ENCODE data around the gene DHRS1.
"Not testable (repeated sequence)": the region's sequence is repeated elsewhere in the genome, so short reads cannot be mapped to it uniquely, and the experiment has no call there.

DHRS1 gene

DNA sequence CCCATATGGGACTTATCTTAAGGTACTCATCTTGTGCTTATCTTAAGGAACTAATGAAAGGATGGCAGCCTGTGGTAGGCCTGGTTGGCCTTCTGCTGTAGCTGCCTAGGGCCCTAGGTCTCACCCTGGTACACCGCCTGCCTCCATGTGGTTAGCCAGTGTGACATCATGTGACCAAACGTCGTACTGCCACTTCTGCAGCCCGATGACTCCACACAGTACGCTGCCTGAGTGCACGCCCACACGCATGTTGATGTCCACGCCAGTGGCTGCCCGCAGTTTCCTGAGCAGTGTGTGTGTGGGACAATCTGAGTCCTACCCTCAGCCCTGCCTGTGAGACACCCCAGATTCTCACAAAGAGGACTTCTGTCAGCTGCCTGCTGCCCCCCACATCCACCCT is 30.2 kb upstream of the DHRS1 start:
- H3K4me3 ChIP-seq (ENCODE audit: low read length): no peak overlapping the region
- peak; percentile 33 for DNase-seq (ENCODE audit: low read depth, low spot score)

DNA sequence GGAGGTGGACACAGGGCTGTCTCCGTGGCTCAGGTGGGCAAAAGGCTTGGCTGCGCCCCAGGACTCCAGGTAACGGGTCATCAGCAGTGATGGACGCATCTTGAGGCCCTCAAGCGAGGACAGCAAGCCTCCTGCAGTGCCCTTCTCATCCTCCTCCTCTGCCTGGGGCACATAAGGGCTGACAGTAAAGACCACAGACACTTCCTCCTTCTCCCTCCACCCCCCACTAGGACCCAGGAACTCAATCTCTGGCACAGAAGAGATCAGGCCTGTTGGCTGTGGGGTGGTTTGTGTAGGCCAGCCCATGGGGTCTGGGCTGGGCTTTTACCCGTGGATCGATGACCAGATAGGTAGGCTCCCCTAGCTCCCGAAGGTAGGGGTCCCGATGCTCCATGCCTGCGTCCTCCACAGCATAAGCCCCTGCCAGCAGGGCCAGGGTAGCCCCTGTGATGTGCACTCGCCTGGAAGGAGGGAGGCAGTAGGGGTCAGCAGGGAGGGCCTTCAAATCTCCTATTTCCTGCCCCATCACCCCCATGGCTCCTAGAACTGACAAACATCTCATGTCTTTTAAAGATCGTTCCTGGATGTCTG is 29.6 kb upstream of the DHRS1 start:
- no peak for DNase-seq (ENCODE audit: low read depth, low spot score)
- H3K4me3 ChIP-seq (ENCODE audit: low read length): no peak overlapping the region

DNA sequence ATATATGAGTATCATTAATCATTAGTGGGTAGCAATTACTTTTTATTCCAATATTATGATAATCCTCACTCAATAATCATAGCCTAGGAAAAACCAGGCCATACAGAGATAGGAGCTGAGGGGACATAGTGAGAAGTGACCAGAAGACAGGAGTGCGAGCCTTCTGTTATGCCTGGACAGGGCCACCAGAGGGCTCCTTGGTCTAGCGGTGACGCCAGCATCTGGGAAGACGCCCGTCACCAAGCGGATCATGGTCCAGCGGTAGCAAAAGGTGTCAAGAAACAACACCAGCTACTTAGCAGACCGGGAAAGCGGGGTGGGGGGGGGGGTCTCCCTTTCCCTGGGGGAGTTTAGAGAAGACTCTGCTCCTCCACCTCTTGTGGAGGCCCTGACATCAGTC is 28.3 kb upstream of the DHRS1 start:
- H3K4me3 ChIP-seq (ENCODE audit: low read length); DNase-seq (ENCODE audit: low read depth, low spot score): not testable (repeated sequence)

DNA sequence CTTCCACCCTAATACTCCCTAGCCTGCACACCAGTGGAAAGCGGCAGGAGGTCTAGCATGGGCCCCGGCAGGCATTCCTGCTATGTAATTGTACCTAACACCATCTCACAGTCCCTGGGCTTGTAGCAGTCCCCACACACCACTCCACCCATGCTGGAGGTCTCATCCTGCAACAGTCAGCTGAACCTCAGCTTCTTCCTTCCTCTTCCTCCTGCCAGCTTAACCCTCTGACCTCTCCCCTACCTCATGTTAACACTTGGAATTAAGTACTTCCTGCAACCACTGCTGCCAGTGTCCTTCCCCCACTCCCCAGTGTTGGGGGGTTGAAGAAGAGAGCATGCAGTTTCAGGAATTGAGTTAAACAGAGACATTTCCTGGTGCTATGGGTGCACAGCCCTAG is 27.7 kb upstream of the DHRS1 start:
- H3K4me3 ChIP-seq (ENCODE audit: low read length): no peak overlapping the region
- peak; percentile 54 for DNase-seq (ENCODE audit: low read depth, low spot score)

DNA sequence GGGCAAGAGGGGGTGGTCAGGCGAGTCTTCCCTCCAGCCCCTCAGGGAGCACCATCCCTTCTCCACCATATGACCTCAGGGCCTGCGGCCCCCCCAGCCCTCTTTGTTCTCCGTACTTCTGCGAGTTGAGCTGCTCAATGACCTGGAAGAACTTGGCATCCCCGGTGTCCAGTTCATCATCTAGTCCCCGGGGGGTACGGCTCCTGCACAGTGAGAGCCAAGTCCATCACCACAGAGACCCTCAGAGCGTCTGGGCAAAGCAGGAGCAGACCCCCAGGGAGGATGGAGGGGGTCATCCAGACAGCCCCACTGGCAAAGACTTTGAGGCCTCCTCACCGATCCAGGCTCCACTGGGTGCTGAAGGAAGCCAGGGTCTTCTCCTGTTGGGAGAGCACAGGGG is 26.4 kb upstream of the DHRS1 start:
- no peak for DNase-seq (ENCODE audit: low read depth, low spot score)

DNA sequence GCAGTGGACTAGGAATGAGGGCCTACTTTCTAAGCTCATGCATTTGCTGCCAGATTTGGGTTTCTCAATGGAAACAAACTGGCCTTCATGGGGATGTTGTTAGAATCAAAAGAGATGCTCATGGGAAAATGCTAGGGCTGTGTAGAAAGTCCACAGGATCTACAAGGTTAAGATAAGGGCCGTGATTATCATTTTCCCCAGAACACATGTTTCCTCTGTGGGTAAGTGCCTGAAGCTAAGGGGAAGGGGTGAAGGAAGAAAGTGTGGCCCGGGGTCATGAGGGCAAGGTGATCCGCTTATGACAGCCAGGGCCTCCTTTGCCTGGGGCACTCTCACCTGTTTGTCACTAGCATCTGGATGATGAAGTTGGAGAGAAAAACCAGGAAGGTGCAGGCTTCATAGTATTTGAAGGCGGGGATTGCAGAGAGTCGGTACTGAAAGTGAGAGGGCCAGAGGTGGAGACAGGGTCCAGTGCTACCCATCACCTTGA is 25.5 kb upstream of the DHRS1 start:
- H3K4me3 ChIP-seq (ENCODE audit: low read length): no peak overlapping the region
- no peak for DNase-seq (ENCODE audit: low read depth, low spot score)

More for the DNA sequence above, 26.4 kb upstream of the DHRS1 start:
- no peak overlapping the region for H3K4me3 ChIP-seq (ENCODE audit: low read length)

DNA sequence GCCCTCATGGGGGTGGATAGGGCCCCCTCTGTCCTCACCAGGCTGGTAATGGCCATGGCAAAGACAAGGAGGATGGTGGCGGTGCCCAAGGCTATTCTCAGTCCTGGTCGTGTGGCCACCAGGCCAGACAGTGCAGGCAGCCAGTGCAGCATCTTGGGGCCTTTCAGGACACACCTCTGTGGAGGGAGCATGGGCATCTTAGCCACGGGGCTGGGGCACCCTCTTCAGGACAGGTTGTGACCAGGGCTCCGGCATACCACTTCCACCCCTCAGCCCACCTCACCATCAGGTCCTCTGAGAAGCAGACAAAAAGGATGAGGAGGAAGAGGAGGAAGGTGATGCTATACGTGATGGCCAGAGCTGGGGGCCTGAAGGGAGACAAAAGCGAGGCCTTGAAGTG is 24.4 kb upstream of the DHRS1 start:
- DNase-seq (ENCODE audit: low read depth, low spot score): no peak
- H3K4me3 ChIP-seq (ENCODE audit: low read length): no peak overlapping the region

DNA sequence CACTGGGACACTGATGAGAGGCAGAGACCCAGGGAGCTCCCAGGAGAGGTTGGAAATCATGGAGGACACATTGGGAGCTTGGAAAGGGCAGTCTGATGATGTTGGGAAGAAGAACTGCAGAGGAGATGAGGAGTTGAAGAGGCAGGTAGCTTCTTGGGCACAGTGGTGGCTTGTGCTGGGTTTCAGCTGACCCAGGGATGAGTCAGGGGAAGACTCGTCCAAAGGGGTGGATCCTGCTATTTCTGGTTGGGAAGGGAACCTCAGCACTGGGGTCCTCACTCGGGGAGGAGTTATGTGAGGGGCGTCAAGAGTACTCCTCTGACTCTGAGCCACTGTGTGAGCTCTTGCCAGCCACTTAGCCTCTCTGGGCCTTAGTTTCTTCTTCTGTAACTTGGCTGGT is 23.8 kb upstream of the DHRS1 start:
- no peak overlapping the region for H3K4me3 ChIP-seq (ENCODE audit: low read length)
- DNase-seq (ENCODE audit: low read depth, low spot score): no peak

DNA sequence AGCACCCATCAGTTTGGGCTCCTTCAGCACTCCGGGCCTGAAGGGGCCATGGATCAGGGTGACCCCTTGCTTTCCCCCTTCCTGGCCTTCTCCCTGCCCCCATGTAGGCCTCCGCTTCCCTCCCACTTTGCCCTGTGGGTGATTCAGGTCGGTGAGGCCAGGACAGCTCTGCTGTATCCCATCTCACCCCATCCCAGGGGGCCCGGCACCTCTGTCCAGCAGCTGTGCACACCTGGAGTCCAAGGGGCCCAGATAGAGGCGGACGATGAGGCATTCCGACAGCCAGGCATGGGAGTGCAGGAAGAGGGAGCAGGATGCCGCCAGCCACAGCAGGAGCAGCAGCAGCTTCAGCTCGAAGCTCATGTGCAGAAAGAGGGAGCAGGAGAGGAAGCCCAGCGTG is 23.1 kb upstream of the DHRS1 start:
- DNase-seq (ENCODE audit: low read depth, low spot score): no peak

DNA sequence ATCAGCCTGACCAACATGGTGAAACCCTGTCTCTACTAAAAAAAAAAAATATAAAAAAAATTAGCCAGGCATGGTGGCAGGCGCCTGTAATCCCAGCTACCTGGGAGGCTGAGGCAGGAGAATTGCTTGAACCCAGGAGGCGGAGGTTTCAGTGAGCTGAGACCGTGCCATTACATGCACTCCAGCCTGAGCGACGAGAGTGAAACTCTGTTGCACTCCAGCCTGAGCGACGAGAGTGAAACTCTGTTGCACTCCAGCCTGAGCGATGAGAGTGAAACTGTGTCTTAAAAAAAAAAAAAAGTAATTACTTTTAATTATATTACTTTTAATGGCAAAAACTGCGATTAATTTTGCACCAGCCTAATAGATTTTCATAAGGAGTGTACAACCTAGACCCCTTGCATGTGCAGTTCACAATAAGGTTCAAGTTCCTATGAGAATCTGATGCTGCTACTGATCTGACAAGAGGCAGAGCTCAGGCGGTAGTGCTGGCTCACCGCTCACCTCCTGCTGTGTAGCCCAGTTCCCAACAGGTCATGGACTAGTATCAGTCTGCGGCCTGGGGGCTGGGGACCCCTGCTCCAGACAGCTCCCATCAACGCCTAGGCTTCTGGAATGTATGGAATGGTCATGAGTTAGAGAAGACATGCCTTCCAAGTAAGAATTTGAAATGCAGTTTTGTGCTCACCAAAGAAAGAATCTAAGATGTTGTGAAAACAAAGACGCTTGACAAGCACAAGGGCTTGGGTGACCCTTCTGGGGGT is 21.8 kb upstream of the DHRS1 start:
- DNase-seq (ENCODE audit: low read depth, low spot score): no peak
- no peak overlapping the region for H3K4me3 ChIP-seq (ENCODE audit: low read length)

More for the DNA sequence above, 23.1 kb upstream of the DHRS1 start:
- H3K4me3 ChIP-seq (ENCODE audit: low read length): no peak overlapping the region

DNA sequence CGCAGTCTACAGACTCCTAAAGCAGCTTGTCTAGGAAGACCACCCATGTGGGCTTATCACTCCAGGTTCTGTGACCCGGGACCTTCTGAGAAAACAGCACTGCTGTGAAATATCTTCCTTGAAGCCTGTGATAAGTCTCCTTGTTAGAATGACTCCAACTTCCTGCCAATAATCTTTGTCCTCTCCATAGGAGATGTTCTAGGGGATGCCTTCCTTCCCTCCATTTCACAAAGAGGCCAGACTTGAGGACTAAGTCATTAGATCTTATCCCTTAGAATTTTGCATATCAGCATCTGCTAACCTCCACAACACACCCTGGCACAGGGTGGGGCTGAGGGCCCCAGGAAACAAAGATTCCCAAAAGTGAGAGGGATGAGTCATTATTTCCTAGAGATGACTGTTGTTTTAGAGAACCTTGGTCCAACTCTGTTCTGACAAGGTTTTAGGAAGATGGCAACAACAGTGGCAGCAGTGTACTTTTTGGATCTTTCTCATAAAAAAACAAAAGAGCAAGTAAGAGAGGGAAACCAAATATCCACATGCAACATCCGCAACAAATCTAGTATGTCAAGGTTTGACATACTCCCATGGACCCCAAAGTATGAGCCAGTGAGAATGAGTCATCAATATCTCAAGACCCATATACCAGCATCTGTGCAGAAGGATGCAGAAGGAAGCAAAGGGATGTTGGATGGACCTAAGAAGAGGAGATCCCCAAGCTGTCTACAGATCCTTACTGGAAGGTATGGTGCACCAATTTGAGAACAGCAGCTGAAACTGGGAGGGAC is 17.8 kb upstream of the DHRS1 start:
- H3K4me3 ChIP-seq (ENCODE audit: low read length): no peak overlapping the region
- DNase-seq (ENCODE audit: low read depth, low spot score): no peak

DNA sequence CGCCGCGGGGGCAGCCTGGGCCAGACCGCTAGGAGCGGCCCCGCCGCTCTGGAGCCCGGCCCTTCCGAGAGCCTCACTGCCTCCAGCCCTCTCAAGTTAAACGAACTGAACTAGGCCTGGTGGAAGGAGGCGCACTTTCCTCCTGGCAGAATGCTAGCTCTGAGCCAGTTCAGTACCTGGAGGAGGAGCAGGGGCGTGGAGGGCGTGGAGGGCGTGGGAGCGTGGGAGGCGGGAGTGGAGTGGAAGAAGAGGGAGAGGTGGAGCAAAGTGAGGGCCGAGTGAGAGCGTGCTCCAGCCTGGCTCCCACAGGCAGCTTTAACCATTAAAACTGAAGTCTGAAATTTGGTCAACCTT is 17.0 kb upstream of the DHRS1 start:
- no peak overlapping the region for H3K4me3 ChIP-seq (ENCODE audit: low read length)
- no peak for DNase-seq (ENCODE audit: low read depth, low spot score)

DNA sequence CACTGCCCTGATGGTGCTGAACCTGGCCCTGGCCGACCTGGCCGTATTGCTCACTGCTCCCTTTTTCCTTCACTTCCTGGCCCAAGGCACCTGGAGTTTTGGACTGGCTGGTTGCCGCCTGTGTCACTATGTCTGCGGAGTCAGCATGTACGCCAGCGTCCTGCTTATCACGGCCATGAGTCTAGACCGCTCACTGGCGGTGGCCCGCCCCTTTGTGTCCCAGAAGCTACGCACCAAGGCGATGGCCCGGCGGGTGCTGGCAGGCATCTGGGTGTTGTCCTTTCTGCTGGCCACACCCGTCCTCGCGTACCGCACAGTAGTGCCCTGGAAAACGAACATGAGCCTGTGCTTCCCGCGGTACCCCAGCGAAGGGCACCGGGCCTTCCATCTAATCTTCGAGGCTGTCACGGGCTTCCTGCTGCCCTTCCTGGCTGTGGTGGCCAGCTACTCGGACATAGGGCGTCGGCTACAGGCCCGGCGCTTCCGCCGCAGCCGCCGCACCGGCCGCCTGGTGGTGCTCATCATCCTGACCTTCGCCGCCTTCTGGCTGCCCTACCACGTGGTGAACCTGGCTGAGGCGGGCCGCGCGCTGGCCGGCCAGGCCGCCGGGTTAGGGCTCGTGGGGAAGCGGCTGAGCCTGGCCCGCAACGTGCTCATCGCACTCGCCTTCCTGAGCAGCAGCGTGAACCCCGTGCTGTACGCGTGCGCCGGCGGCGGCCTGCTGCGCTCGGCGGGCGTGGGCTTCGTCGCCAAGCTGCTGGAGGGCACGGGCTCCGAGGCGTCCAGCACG is 16.4 kb upstream of the DHRS1 start:
- DNase-seq (ENCODE audit: low read depth, low spot score): no peak
- no peak overlapping the region for H3K4me3 ChIP-seq (ENCODE audit: low read length)

DNA sequence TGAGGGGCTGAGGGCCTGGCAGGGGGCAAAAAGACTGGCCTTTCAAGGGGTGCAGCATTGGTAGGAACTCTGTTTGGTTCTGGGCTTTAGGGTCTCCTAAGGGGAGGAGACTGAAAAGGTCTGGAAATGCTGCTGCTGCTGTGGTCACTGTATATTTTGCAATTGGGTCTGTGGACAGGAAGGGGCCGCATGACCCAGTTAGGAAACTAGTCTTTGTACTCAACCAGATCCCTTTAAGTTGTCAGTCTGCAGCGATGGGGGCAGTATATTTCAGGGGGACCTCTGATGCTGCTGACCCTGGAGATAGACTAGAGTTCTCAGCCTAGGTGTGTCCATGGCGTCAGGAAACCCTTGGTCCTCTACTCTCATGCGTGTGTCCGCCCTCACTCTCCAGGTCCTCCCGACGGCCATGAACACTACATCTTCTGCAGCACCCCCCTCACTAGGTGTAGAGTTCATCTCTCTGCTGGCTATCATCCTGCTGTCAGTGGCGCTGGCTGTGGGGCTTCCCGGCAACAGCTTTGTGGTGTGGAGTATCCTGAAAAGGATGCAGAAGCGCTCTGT is 15.7 kb upstream of the DHRS1 start:
- no peak overlapping the region for H3K4me3 ChIP-seq (ENCODE audit: low read length)
- DNase-seq (ENCODE audit: low read depth, low spot score): no peak

DNA sequence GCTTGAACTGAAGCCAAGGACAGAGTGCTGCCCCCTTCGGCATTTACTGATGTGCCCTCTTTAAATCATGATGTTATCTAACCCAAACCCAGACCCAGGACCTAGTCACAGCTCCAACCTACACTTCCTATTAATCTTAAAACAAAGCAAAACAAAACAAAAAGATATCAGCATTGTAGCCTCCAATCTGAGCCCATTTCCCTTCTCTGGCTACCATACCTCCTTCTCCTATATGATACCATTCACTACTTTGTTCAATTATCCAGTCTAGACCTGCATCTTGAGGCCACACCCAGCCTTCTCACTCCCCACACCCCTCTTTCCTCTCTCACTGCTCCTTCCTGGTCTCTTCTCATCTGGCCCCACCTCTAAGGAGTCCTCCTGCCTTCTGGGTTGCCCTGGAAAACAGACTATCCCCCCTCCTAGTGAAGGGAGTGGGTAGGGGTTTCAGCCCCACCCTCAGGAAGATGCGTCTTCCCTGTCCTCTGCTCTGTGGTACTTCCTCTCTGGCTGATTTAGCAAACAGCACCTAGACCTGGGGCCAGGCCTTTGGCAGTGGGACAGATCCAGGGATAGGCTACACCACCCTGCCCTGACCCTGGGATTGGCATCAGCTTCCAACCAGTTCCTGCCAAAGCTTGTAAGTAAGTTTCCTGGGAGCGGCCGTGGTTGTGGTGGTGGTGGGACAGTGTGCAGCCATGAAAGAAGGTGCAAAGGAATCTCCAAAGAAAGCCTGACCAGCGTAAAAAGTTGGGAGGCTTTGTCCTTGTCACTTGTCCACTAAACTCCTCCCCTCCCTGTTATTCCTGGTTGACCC is 15.0 kb upstream of the DHRS1 start:
- H3K4me3 ChIP-seq (ENCODE audit: low read length): no peak overlapping the region
- no peak for DNase-seq (ENCODE audit: low read depth, low spot score)

DNA sequence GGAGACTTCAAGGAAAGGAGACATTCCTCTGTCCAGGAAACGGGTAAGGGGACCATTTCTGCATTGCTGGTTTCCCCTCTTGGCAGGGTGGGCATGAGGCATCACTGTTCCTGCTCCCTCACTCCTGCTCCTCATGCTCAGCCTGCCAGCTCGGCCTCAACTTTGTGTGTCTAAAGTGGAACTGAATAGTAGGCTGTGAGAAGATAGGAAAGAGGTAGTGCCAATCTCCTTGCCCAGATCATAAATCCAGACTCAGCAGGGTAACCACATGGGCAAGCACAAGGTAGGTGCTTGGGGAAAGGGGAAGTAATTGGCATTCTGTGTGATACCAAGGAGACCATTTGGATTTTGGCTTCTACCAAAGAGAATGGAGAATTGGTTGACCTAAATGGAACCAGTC is 14.3 kb upstream of the DHRS1 start:
- no peak overlapping the region for H3K4me3 ChIP-seq (ENCODE audit: low read length)
- no peak for DNase-seq (ENCODE audit: low read depth, low spot score)

DNA sequence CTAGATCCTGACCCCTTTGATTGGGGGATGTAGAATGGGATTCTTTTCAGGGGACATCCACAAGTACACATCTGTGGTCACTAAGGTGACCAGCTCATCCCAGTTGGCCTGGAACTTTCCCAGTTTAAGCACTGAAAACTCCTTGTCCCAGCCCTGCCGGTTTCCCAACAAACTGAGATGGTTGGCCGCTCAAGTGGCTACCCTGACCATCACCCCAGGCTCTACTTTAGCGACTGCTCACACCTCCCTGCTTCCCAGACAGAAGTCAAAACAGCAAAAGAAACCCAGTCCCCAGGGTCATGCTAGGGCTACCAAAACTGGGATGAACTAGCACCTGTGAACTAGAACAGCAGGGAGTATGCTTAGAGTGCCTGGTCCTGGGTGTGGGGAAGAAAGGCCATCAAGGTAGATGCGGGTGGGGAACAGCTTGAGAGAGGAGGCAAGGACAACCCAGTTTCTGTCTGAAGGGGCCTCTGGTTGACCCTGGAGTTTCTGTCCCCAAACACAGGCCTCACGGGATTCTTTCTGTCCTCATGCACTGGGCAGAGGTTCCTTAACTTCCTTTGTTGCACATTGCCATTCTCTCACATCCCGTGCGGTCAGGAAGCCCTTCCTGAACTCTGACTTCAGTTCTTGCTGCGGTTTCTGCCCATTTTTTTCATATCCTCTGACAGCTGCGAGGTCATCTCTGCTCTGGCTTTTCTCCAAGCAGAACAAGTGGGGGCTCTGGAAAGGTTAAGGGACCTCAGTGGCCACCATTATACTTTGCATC is 13.3 kb upstream of the DHRS1 start:
- DNase-seq (ENCODE audit: low read depth, low spot score): peak; percentile 75
- peak overlapping the region; percentile 18 for H3K4me3 ChIP-seq (ENCODE audit: low read length)

Measured in Jurkat, Clone E6-1 (cell line).